ENCODE data around the gene RPL26.

RPL26 gene

GRCh38 chr17:8419305-8419704, 36.3 kb upstream of the RPL26 start:
- no peak for TF ChIP-seq CTCF (IDR thresholded peaks at IDR 0.05; ENCODE audit: borderline replicate concordance, insufficient read depth, low read depth, low read length)
- H3K4me3 ChIP-seq (ENCODE audit: low read depth, low read length), result no peak overlapping the region

- TF ChIP-seq CTCF (IDR thresholded peaks at IDR 0.05; ENCODE audit: borderline replicate concordance, insufficient read depth, low read depth, low read length), result no peak
Measured at GRCh38 chr17:8418471-8418870, 35.5 kb upstream of the RPL26 start.

GRCh38 chr17:8417806-8418205, 34.8 kb upstream of the RPL26 start:
- no peak for TF ChIP-seq CTCF (IDR thresholded peaks at IDR 0.05; ENCODE audit: borderline replicate concordance, insufficient read depth, low read depth, low read length)
- H3K4me3 ChIP-seq (ENCODE audit: low read depth, low read length), result no peak overlapping the region

More at GRCh38 chr17:8418471-8418870, 35.5 kb upstream of the RPL26 start:
- no peak overlapping the region for H3K4me3 ChIP-seq (ENCODE audit: low read depth, low read length)

- H3K4me3 ChIP-seq (ENCODE audit: low read depth, low read length), result no peak overlapping the region
- no peak for TF ChIP-seq CTCF (IDR thresholded peaks at IDR 0.05; ENCODE audit: borderline replicate concordance, insufficient read depth, low read depth, low read length)
Measured at GRCh38 chr17:8413938-8414337, 30.9 kb upstream of the RPL26 start.

- TF ChIP-seq CTCF (IDR thresholded peaks at IDR 0.05; ENCODE audit: borderline replicate concordance, insufficient read depth, low read depth, low read length), result no peak
- no peak overlapping the region for H3K4me3 ChIP-seq (ENCODE audit: low read depth, low read length)
Measured at GRCh38 chr17:8413328-8413727, 30.3 kb upstream of the RPL26 start.

GRCh38 chr17:8412089-8412488, 29.1 kb upstream of the RPL26 start:
- no peak overlapping the region for H3K4me3 ChIP-seq (ENCODE audit: low read depth, low read length)
- TF ChIP-seq CTCF (IDR thresholded peaks at IDR 0.05; ENCODE audit: borderline replicate concordance, insufficient read depth, low read depth, low read length), result no peak

GRCh38 chr17:8410883-8411238, 27.9 kb upstream of the RPL26 start:
- no peak overlapping the region for H3K4me3 ChIP-seq (ENCODE audit: low read depth, low read length)
- no peak for TF ChIP-seq CTCF (IDR thresholded peaks at IDR 0.05; ENCODE audit: borderline replicate concordance, insufficient read depth, low read depth, low read length)
